Fibroblast of gingiva (primary cell): ENCODE data around the gene UBXN7.
"Not testable (repeated sequence)": the region's sequence is repeated elsewhere in the genome, so short reads cannot be mapped to it uniquely, and the experiment has no call there.

Source experiments
- DNase-seq: peaks from one replicate; pipeline ENCODE4 v3.0.0-alpha.2; 2011; ENCODE audit warnings: low read depth

The UBXN7 gene

GRCh38 chr3:196418601-196419000, 13.6 kb downstream of the UBXN7 start:
- no peak for DNase-seq

- no peak for DNase-seq
Observed at GRCh38 chr3:196414469-196414868, 17.8 kb downstream of the UBXN7 start.

GRCh38 chr3:196412704-196413103, 19.5 kb downstream of the UBXN7 start:
- no peak for DNase-seq

GRCh38 chr3:196409409-196409808, 22.8 kb downstream of the UBXN7 start:
- no peak for DNase-seq

- DNase-seq, result no peak
Observed at GRCh38 chr3:196408565-196409300, 23.5 kb downstream of the UBXN7 start.

- peak; percentile 73 for DNase-seq
Observed at GRCh38 chr3:196406811-196407470, 25.3 kb downstream of the UBXN7 start.

GRCh38 chr3:196400331-196400730, 31.9 kb downstream of the UBXN7 start:
- DNase-seq, result no peak

- peak; percentile 18 for DNase-seq
Observed at GRCh38 chr3:196399485-196399945, 32.7 kb downstream of the UBXN7 start.

- DNase-seq, result no peak
Observed at GRCh38 chr3:196398782-196399181, 33.4 kb downstream of the UBXN7 start.

GRCh38 chr3:196397941-196398340, 34.3 kb downstream of the UBXN7 start:
- no peak for DNase-seq

- DNase-seq, result no peak
Observed at GRCh38 chr3:196390116-196390515, 42.1 kb downstream of the UBXN7 start.

- DNase-seq, result peak; percentile 24
Observed at GRCh38 chr3:196388956-196389355, 43.3 kb downstream of the UBXN7 start.

GRCh38 chr3:196387941-196388340, 44.3 kb downstream of the UBXN7 start:
- not testable (repeated sequence) for DNase-seq

- DNase-seq, result not testable (repeated sequence)
Observed at GRCh38 chr3:196386797-196387196, 45.4 kb downstream of the UBXN7 start.

GRCh38 chr3:196386034-196386433, 46.2 kb downstream of the UBXN7 start:
- DNase-seq, result not testable (repeated sequence)

GRCh38 chr3:196385446-196385845, 46.8 kb downstream of the UBXN7 start:
- DNase-seq, result not testable (repeated sequence)

GRCh38 chr3:196378146-196378841, 53.9 kb downstream of the UBXN7 start:
- no peak for DNase-seq

GRCh38 chr3:196377321-196377720, 54.9 kb downstream of the UBXN7 start:
- DNase-seq, result peak; percentile 52

- DNase-seq, result no peak
Observed at GRCh38 chr3:196365736-196366135, 66.5 kb downstream of the UBXN7 start.

GRCh38 chr3:196360586-196360985, 71.6 kb downstream of the UBXN7 start:
- DNase-seq, result no peak

- DNase-seq, result not testable (repeated sequence)
Observed at GRCh38 chr3:196358540-196358939, 73.7 kb downstream of the UBXN7 start.

GRCh38 chr3:196357905-196358304, 74.3 kb downstream of the UBXN7 start:
- no peak for DNase-seq

- DNase-seq, result no peak
Observed at GRCh38 chr3:196356556-196356955, 75.7 kb downstream of the UBXN7 start.
